Testis (tissue), 3 donors: Measurements from ENCODE around the gene CUEDC1. TPM values are rescaled to one million over a fixed set of nuclear protein-coding genes. Genes with fewer than 3 reads are reported as not detected.

ENCODE experiments used
- DNase-seq: peaks from one replicate; pipeline ENCODE4 v3.0.0-alpha.2; 2019
- H3K27ac ChIP-seq, 2 donors: fragments of 200-600 bp; sonication (generic); one replicate each; pipeline ENCODE4 v1.5.1; 2019
- H3K27me3 ChIP-seq: fragments of 200-600 bp; sonication (generic); one replicate; pipeline ENCODE4 v1.5.1; 2019
- H3K36me3 ChIP-seq: fragments of 200-600 bp; sonication (generic); one replicate; pipeline ENCODE4 v1.5.1; 2017; ENCODE audit warnings: low read depth; ENCODE audit errors: missing control alignments
- H3K4me1 ChIP-seq: fragments of 200-600 bp; sonication (generic); one replicate; pipeline ENCODE4 v1.5.1; 2019
- H3K4me3 ChIP-seq, 2 donors: fragments of 200-600 bp; sonication (generic); one replicate each; pipeline ENCODE4 v1.5.1; 2017 to 2019
- H3K9me3 ChIP-seq: fragments of 200-600 bp; sonication (generic); one replicate; pipeline ENCODE4 v1.5.1; 2017
- POLR2A ChIP-seq: fragments of 450-650 bp; IDR thresholded peaks from one replicate; pipeline ENCODE4 v1.6.1; 2017; ENCODE audit warnings: antibody characterized with exemption, mild to moderate bottlenecking, moderate library complexity
- WGBS, 2 donors: methylation state at CpG; one replicate each; pipeline ENCODE4 v1.1.5; 2018; 5-methylcytosine and 5-hydroxymethylcytosine counted together
- intact Hi-C: fragments of 100-400 bp; cut with DNase I; formaldehyde crosslinking; loops from one replicate; pipeline ENCODE4 v1.15.1; 2023; ENCODE audit warnings: low total_unique reads
- polyA plus RNA-seq: library from polyadenylated mRNA; stranded (reverse); fragments of 350-450 nt; fragmentation: Illumina TruSeq; extraction: RNeasy Lipid Tissue Mini Kit (QIAGEN cat#74804); gene quantifications from one replicate; pipeline ENCODE4 v1.2.3, GENCODE V29; 2014; ENCODE audit warnings: low read depth, low replicate concordance; ENCODE audit not compliant: insufficient read depth
- total RNA-seq, 2 donors: library from RNA; depleted of rRNA; stranded (reverse); fragments of >200 nt; gene quantifications; one replicate each; pipeline ENCODE4 v1.2.3, GENCODE V29; 2016
- TF ChIP-seq, protein P1 (sequence below), 3 experiments: fragments of 450-650 bp in 2 of 3; fragments of 200-600 bp in 1 of 3; sonication (generic) in 1 of 3; IDR thresholded peaks; one replicate each; pipeline ENCODE4 v1.5.1; 2016 to 2019; ENCODE audit warnings: antibody characterized with exemption in 3 of 3, mild to moderate bottlenecking in 2 of 3, moderate library complexity in 1 of 3

CUEDC1 gene
- total and polyA plus RNA-seq, 3 donors from 2014 or later: 6.5 to 13.3 (median 8.6) TPM

- Histone ChIP-seq H3K36me3 (no peaks in the 10 kb centered on the region), H3K27me3 (no peaks in the 10 kb centered on the region), H3K27ac (peak overlapping the region in 1 of 2 donors; percentile 4), H3K4me1 (peaks cover 9% of the 10 kb centered on the region), H3K4me3 (no peak overlapping the region), H3K9me3 (no peaks in the 10 kb centered on the region)
- 42 to 58% methylated on average over 4 of the region's 4 CpGs for WGBS, 2 donors
- DNase-seq: peak; percentile 68
- intact Hi-C loops: loop anchor here (5.0 kb wide), 1 partner anchor 133 kb away; no protein-coding TSS in a partner anchor
- TF ChIP-seq POLR2A: no peak
- TF ChIP-seq, protein P1, sequence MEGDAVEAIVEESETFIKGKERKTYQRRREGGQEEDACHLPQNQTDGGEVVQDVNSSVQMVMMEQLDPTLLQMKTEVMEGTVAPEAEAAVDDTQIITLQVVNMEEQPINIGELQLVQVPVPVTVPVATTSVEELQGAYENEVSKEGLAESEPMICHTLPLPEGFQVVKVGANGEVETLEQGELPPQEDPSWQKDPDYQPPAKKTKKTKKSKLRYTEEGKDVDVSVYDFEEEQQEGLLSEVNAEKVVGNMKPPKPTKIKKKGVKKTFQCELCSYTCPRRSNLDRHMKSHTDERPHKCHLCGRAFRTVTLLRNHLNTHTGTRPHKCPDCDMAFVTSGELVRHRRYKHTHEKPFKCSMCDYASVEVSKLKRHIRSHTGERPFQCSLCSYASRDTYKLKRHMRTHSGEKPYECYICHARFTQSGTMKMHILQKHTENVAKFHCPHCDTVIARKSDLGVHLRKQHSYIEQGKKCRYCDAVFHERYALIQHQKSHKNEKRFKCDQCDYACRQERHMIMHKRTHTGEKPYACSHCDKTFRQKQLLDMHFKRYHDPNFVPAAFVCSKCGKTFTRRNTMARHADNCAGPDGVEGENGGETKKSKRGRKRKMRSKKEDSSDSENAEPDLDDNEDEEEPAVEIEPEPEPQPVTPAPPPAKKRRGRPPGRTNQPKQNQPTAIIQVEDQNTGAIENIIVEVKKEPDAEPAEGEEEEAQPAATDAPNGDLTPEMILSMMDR (IDR thresholded peaks at IDR 0.05): peak; percentile 56 to 68 (median 65)
Measured at GRCh38 chr17:57995076-57995956, 40.1 kb upstream of the CUEDC1 start.

DNA sequence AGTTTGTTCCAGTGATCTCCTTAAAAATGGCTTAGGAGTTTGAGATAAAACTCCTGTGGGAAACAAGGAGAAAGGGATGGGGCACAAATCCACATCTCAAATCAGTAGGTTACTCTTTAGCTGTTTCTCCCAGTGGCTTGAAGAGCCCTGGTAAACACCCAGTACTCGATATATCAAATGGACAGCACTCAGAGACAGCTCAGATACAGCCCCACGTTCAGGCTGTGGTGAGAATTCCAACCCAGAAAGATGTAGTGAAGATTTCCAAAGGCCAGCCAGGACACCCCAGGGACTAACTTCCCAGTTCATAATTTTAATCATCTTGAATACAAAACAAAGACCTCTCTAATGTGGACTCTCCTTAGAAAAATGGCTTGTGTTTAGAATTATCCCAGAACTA lies 39.2 kb upstream of the CUEDC1 start:
- Histone ChIP-seq H3K36me3 (no peaks in the 10 kb centered on the region), H3K27ac (no peak overlapping the region), H3K4me3 (no peak overlapping the region), H3K27me3 (no peaks in the 10 kb centered on the region), H3K4me1 (peaks cover 14% of the 10 kb centered on the region), H3K9me3 (no peaks in the 10 kb centered on the region)
- no peak for DNase-seq
- WGBS, 2 donors: 36 to 53% methylated on average over 2 of the region's 2 CpGs
- intact Hi-C loops: no loop called here
- TF ChIP-seq POLR2A: no peak
- TF ChIP-seq, protein P1 (IDR thresholded peaks at IDR 0.05): no peak

- H3K4me3 ChIP-seq: no peak overlapping the region
- no peaks in the 10 kb centered on the region for H3K36me3 ChIP-seq
- H3K27ac ChIP-seq: no peak overlapping the region
- H3K27me3 ChIP-seq: no peaks in the 10 kb centered on the region
- peaks cover 22% of the 10 kb centered on the region for H3K4me1 ChIP-seq
- WGBS, 2 donors: 43 to 46% methylated on average over 3 of the region's 3 CpGs
- TF ChIP-seq, protein P1 (IDR thresholded peaks at IDR 0.05): no peak
- TF ChIP-seq POLR2A: no peak
- intact Hi-C loops: no loop called here
- no peak for DNase-seq
- no peaks in the 10 kb centered on the region for H3K9me3 ChIP-seq
Measured at GRCh38 chr17:57993471-57994365, 38.5 kb upstream of the CUEDC1 start.

DNA sequence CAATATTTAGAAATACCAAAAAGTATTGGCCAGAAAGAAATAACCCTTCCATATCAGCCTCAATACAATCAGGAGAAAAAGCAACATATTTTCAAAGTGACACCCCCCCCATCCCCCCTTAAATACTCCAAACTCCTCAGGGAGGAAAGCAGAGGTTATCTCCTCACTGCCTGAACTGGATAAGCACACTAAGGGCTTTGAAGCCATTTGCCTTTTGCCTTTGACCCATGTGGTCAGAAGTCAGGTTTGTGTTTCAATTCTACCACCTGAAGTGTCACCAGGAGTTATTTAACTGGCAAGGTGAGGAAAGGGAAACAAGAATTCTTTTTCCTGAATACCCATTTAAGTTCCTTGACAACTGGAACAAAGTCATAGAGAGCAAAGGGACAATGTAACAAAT lies 36.3 kb upstream of the CUEDC1 start:
- intact Hi-C loops: no loop called here

More for the DNA sequence above, 36.3 kb upstream of the CUEDC1 start:
- TF ChIP-seq, protein P1 (IDR thresholded peaks at IDR 0.05): no peak
- TF ChIP-seq POLR2A: no peak
- DNase-seq: no peak
- Histone ChIP-seq H3K4me1 (peaks cover 26% of the 10 kb centered on the region), H3K9me3 (no peaks in the 10 kb centered on the region), H3K27me3 (no peaks in the 10 kb centered on the region), H3K36me3 (no peaks in the 10 kb centered on the region), H3K4me3 (no peak overlapping the region), H3K27ac (no peak overlapping the region)
